K562 (cell line): Measurements from ENCODE around the gene SDR42E2. TPM values are rescaled to one million over a fixed set of nuclear protein-coding genes. Genes with fewer than 3 reads are reported as not detected.

Experiments
- CTBP1 ChIP-seq: fragments of 450-650 bp; IDR thresholded peaks from 2 replicates; pipeline ENCODE4 v1.6.1; 2016; ENCODE audit warnings: borderline replicate concordance
- HDAC1 ChIP-seq, 2 experiments: fragments of 450-650 bp; IDR thresholded peaks; 2 replicates each; pipeline ENCODE4 v1.6.1; 2016 to 2017; ENCODE audit warnings: inconsistent platforms in 1 of 2, mild to moderate bottlenecking in 1 of 2, moderate library complexity in 1 of 2
- HNRNPUL1 ChIP-seq: fragments of 200-400 bp; formaldehyde crosslinking; IDR thresholded peaks from 2 replicates; pipeline ENCODE4 v1.6.1; 2017; ENCODE audit warnings: low read length
- IRF2 ChIP-seq: sonication (generic); formaldehyde crosslinking; IDR thresholded peaks from 2 replicates; pipeline ENCODE4 v1.8.1; 2022; ENCODE audit warnings: mild to moderate bottlenecking, missing genetic modification reagents
- MTA1 ChIP-seq: fragments of 450-650 bp; IDR thresholded peaks from 2 replicates; pipeline ENCODE4 v1.6.1; 2017; ENCODE audit warnings: borderline replicate concordance
- MXI1 ChIP-seq: IDR thresholded peaks from 2 replicates; pipeline ENCODE4 v1.6.1; 2011; ENCODE audit warnings: low read depth, mild to moderate bottlenecking, improper control_type of control experiment, low read length
- MYBL2 ChIP-seq, 2 experiments: fragments of 450-650 bp in 1 of 2; sonication (generic) in 1 of 2; formaldehyde crosslinking in 1 of 2; IDR thresholded peaks; 2 replicates each; pipeline versions ENCODE4 v1.6.1 to v1.8.1; 2017 to 2022; ENCODE audit warnings: borderline replicate concordance in 1 of 2, inconsistent platforms in 1 of 2, low read depth in 1 of 2, mild to moderate bottlenecking in 1 of 2, missing genetic modification reagents in 1 of 2, moderate library complexity in 1 of 2
- SAFB ChIP-seq: fragments of 200-400 bp; formaldehyde crosslinking; IDR thresholded peaks from 2 replicates; pipeline ENCODE4 v1.6.1; 2017; ENCODE audit warnings: low read depth, low read length, borderline replicate concordance
- SMAD3 ChIP-seq: fragments of 450-650 bp; formaldehyde crosslinking; conservative IDR thresholded peaks from 2 replicates; pipeline ENCODE4 v1.4.0; 2020; ENCODE audit warnings: mild to moderate bottlenecking
- SMARCC2 ChIP-seq: fragments of 450-650 bp; IDR thresholded peaks from 2 replicates; pipeline ENCODE4 v1.6.1; 2017; ENCODE audit warnings: antibody characterized with exemption, moderate library complexity, mild to moderate bottlenecking, low read depth
- SRSF3 ChIP-seq: fragments of 200-400 bp; formaldehyde crosslinking; IDR thresholded peaks from 2 replicates; pipeline ENCODE4 v1.6.1; 2016; ENCODE audit warnings: mild to moderate bottlenecking, low read length, moderate library complexity; ENCODE audit not compliant: insufficient read depth
- YY1 ChIP-seq, 3 experiments: IDR thresholded peaks; 2 replicates each; pipeline ENCODE4 v1.6.1; 2011; ENCODE audit warnings: low read length in 2 of 3, mild to moderate bottlenecking in 2 of 3, moderate library complexity in 2 of 3, borderline replicate concordance in 1 of 3, control low read depth in 1 of 3, low read depth in 1 of 3; ENCODE audit not compliant: insufficient read depth in 3 of 3, insufficient replicate concordance in 2 of 3, control insufficient read depth in 1 of 3, insufficient read length in 1 of 3; ENCODE audit errors: extremely low read depth in 1 of 3
- ZBED1 ChIP-seq: IDR thresholded peaks from 2 replicates; pipeline ENCODE4 v1.6.1; 2014
- ZNF165 ChIP-seq: fragments of 250-450 bp; sonication (Bioruptor Pico); IDR thresholded peaks from 2 replicates; pipeline ENCODE4 v1.4.0; 2020; ENCODE audit warnings: borderline replicate concordance
- ZNF232 ChIP-seq: sonication (generic); formaldehyde crosslinking; IDR thresholded peaks from 2 replicates; pipeline ENCODE4 v1.8.0; 2022; ENCODE audit warnings: mild to moderate bottlenecking, missing genetic modification reagents
- ZNF354B ChIP-seq: fragments of 250-450 bp; sonication (Bioruptor Pico); IDR thresholded peaks from 2 replicates; pipeline ENCODE4 v1.4.0; 2020
- ZNF584 ChIP-seq: fragments of 200-800 bp; sonication (Bioruptor generic); IDR thresholded peaks from 2 replicates; pipeline ENCODE4 v1.6.1; 2016; ENCODE audit warnings: low read depth, mild to moderate bottlenecking, missing genetic modification characterization, missing compliant biosample characterization
- ZNF76 ChIP-seq: fragments of 250-450 bp; sonication (Bioruptor Pico); IDR thresholded peaks from 2 replicates; pipeline ENCODE4 v1.4.0; 2020; ENCODE audit warnings: mild to moderate bottlenecking, moderate library complexity, borderline replicate concordance
- polyA plus RNA-seq, 8 experiments: library from polyadenylated mRNA; depleted of rRNA in 4 of 8; stranded (reverse) in 5 of 8; unstranded in 3 of 8; fragments of >200 nt; fragmentation: Nextera tagmentation in 2 of 8; fragmentation: Illumina TruSeq in 1 of 8; extraction: Ambion mirVana in 2 of 8; extraction: Trizol in 1 of 8; gene quantifications; 2 replicates each; pipeline versions ENCODE4 v1.2.1 to v1.2.3, GENCODE V29; 2011 to 2014; ENCODE audit warnings: inconsistent platforms in 1 of 8, missing spikeins in 1 of 8
- total RNA-seq, 7 experiments: library from RNA; depleted of rRNA in 6 of 7; stranded (reverse); fragments of >200 nt in 6 of 7; fragmentation: Illumina TruSeq in 2 of 7; extraction: Trizol in 2 of 7; gene quantifications; 2 replicates each; pipeline versions ENCODE4 v1.2.1 to v1.2.3, GENCODE V29; 2011 to 2021; ENCODE audit warnings: low replicate concordance in 1 of 7
- TF ChIP-seq, protein P1 (sequence below): fragments of 450-650 bp; IDR thresholded peaks from 2 replicates; pipeline ENCODE4 v1.6.1; 2017; ENCODE audit warnings: antibody characterized with exemption
- TF ChIP-seq, protein P2 (sequence below), 2 experiments: fragments of 150-350 bp in 1 of 2; IDR thresholded peaks; 2 replicates each; pipeline ENCODE4 v1.6.1; 2012 to 2016; ENCODE audit warnings: low read depth in 2 of 2, low read length in 2 of 2, mild to moderate bottlenecking in 1 of 2, moderate library complexity in 1 of 2

Gene SDR42E2
- total and polyA plus RNA-seq, 9 of the 15 experiments (the other 6 are each of a cell fraction or from before 2014, with no cell fraction given), result 0.03 to 0.07 (median 0.04) TPM; not detected in 4

DNA sequence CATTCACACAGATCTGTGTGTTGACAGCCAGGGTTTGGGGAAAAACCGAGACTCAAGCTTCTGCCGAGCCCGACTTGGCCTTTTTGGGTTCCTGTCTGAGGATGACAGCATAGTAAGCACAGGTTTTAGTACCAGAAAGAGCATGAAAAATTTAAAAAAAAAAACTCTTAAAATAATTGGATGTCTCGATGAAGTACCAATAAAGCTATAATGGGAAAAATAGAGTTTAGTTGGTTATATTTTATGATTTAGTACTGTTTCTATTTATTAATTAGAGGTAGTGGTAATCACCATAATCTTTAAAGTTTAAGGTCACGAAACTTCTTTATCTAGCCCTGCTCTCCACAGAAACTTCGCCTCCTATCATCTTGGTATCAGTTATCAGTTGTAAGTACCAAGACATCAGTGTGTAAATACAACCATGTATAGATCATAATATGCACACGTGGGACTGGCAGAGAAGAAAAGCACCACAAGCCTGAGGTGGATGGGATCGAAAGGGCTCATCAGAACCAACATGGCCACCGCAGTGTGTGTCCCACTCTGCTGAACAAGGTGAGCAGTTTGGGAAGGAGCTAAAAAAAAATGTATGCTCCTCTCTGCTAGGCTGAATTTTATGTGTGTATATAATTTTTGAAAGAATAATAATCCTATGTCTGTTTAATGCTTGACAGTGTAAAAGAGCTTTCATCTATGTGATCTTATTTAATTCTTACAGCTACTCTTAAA is 29.4 kb downstream of the SDR42E2 start (continued):
- TF ChIP-seq HNRNPUL1 (no peak), SAFB (no peak), CTBP1 (no peak), ZNF232 (CRISPR knock-in tag) (no peak), ZNF584 (CRISPR knock-in tag) (no peak), SMAD3 (no peak), MTA1 (no peak), ZNF354B (CRISPR knock-in tag) (no peak), MXI1 (0 out of 2 replicates have a peak, but pooled peaks have one; percentile 16), MYBL2 (IDR thresholded peaks at IDR 0.05; ENCODE audit: low read depth) (no peak), MYBL2 (CRISPR knock-in tag; IDR thresholded peaks at IDR 0.05; ENCODE audit: borderline replicate concordance) (no peak), HDAC1 (IDR thresholded peaks at IDR 0.05) (no peak), IRF2 (CRISPR knock-in tag) (no peak), SRSF3 (no peak), ZNF165 (CRISPR knock-in tag) (no peak), ZBED1 (no peak), YY1 (IDR thresholded peaks at IDR 0.05; ENCODE audit: borderline replicate concordance in 1 of 3, control insufficient read depth in 1 of 3, extremely low read depth in 1 of 3, insufficient read depth in 3 of 3, insufficient read length in 1 of 3, insufficient replicate concordance in 2 of 3, low read depth in 1 of 3, low read length in 2 of 3) (peak; percentile 59 to 91 (median 68)), ZNF76 (CRISPR knock-in tag) (no peak), SMARCC2 (0 out of 2 replicates have a peak, but pooled peaks have one; percentile 36)
- TF ChIP-seq, protein P1, sequence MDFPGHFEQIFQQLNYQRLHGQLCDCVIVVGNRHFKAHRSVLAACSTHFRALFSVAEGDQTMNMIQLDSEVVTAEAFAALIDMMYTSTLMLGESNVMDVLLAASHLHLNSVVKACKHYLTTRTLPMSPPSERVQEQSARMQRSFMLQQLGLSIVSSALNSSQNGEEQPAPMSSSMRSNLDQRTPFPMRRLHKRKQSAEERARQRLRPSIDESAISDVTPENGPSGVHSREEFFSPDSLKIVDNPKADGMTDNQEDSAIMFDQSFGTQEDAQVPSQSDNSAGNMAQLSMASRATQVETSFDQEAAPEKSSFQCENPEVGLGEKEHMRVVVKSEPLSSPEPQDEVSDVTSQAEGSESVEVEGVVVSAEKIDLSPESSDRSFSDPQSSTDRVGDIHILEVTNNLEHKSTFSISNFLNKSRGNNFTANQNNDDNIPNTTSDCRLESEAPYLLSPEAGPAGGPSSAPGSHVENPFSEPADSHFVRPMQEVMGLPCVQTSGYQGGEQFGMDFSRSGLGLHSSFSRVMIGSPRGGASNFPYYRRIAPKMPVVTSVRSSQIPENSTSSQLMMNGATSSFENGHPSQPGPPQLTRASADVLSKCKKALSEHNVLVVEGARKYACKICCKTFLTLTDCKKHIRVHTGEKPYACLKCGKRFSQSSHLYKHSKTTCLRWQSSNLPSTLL, result no peak
- TF ChIP-seq, protein P2, sequence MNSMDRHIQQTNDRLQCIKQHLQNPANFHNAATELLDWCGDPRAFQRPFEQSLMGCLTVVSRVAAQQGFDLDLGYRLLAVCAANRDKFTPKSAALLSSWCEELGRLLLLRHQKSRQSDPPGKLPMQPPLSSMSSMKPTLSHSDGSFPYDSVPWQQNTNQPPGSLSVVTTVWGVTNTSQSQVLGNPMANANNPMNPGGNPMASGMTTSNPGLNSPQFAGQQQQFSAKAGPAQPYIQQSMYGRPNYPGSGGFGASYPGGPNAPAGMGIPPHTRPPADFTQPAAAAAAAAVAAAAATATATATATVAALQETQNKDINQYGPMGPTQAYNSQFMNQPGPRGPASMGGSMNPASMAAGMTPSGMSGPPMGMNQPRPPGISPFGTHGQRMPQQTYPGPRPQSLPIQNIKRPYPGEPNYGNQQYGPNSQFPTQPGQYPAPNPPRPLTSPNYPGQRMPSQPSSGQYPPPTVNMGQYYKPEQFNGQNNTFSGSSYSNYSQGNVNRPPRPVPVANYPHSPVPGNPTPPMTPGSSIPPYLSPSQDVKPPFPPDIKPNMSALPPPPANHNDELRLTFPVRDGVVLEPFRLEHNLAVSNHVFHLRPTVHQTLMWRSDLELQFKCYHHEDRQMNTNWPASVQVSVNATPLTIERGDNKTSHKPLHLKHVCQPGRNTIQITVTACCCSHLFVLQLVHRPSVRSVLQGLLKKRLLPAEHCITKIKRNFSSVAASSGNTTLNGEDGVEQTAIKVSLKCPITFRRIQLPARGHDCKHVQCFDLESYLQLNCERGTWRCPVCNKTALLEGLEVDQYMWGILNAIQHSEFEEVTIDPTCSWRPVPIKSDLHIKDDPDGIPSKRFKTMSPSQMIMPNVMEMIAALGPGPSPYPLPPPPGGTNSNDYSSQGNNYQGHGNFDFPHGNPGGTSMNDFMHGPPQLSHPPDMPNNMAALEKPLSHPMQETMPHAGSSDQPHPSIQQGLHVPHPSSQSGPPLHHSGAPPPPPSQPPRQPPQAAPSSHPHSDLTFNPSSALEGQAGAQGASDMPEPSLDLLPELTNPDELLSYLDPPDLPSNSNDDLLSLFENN (IDR thresholded peaks at IDR 0.05; ENCODE audit: low read depth in 2 of 2, low read length in 2 of 2), result no peak
